Measurements from ENCODE around the gene RIMS4.

The RIMS4 gene

DNA sequence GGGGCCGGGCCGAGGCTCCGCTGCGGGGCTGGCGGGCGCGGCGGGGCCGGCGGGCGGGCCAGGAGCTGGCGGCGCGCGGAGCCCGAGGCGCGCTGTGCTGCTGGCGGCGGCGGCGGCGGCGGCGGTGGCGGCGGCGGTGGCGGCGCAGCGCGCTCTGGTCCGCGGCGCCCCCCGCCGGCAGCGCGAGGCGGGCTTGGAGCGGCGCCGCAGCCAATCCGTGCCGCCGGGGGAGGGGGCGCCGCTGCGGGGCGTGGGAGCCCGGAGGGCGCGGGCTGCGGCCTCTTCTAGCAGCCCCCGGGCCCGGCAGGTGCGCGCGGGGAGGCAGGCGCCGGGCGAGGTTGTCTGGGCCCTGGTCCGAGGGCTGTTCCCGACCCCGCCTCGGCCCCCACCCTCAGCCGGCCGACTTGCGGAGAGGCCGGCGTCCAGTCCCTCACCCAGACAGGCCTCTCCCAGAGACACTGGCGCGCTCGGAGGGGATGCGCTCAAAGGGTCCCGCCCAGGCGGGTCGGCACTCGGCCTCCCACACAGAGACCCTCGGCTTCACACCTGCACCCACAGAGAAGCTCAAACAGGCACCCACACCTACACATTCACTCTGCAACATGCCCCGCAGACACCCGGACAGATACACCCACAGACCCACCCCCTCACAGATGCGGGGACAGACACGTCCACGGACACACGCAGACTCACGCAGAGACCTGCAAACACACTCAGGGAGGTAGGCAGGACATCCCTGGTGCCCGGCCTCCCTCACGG lies at the start of gene RIMS4:
Gene RIMS4, minus strand, starts transcription at position 156 of the 759 bp plus-strand sequence. CDS start 275 bp downstream, outside the sequence.
- ATAC-seq = peak in 1 of 2 donors; percentile 9

GRCh38 chr20:44858606-44859360 lies 48.4 kb upstream of the RIMS4 start:
- ATAC-seq = no peak

DNA sequence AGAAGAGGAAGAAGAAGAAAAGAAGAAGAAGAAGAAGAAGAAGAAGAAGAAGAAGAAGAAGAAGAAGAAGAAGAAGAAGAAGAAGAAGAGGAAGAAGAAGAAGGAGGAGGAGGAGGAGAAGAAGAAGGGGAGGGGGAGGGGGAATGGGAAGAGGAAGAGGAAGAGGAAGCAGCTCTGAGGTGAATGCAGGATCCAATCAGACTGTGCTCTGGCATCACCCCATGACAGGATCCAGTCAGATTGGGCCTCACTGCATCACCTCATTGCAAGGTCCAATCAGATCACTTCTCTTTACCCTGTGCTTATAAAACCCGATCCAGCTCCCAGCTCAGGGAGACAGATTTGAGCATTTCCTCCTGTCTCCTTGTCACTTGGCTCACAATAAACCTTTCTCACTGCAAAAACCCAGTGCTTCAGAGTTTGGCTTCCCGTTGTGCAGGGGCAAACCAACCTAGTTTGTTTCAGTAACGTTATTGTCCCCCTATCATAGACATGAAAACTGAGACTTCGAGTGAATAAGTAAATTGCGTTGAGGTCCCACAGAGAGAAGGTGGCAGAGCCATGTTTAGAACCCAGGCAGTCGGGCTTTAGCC lies 46.6 kb upstream of the RIMS4 start:
- no peak for ATAC-seq

DNA sequence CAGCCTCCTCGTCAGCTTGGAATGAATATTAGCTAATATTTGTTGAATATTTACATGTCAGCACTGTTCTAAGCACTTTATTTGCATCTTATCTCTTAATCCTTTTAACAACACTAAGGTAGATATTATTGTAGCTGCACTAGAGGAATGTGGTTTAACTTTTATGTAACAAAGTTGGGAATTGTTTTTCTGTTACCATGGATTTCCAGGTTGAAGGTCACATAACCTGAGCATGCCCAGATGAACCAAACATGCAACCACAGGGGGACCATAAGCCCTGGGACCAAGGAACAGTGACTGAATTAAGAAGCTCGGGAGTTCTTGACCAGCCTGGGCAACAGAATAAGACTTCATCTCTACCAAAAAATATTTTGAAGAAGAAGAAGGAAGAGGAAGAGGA lies 46.1 kb upstream of the RIMS4 start:
- no peak for ATAC-seq

DNA sequence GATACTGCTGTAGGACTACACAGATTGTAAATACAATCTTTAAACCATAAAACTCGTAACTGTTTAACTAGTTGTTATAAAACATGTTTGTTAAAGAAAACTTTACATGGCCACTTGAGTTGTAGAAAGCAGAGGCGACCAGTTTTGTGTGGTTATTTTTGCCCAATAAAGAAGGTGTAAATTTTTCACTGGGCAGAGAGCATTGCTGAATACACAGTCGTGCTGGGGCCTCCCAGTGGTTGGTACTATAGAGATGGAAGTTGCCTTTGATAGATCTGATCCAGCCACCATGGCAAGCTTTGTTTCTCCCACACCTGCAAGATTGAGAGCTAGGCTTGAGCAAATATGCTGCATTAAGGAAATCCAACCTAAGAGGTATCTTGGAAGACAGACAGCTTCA lies 41.2 kb upstream of the RIMS4 start:
- ATAC-seq = no peak

DNA sequence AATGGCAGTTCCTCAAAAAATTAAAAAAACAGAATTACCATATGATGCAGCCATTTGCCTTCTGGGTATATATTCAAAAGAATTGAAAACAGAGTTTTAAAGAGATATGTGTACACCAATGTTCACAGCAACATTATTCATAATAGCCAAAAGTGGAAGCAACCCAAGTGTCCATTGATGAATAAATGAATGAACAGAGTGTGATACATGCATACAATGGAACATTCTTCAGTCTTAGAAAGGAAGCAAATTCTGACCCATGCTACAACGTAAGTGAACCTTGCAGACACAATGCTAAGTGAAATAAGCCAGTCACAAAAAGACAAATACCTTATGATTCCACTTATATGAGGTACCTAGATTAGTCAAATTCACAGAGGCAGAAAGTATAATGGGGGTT lies 40.5 kb upstream of the RIMS4 start:
- ATAC-seq = no peak

DNA sequence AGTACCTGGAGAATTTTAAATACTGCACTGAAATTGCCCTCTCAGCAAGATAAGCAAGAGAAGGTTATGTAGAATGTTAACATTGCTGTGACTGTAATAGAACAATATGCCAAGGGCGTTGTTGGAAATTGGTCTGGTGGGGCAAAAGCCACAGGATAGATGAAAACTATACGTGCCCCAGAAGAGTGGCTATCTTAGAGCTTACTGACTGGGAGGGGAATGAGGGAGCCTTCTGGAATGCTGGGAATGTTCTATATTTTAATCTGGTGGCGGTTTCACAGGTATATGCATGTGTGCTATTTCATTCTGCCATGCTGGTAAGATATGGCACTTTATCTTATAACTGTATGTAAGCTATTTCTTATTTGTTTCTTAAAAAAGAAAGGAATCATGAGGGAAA lies 39.9 kb upstream of the RIMS4 start:
- no peak for ATAC-seq

GRCh38 chr20:44849703-44850102 lies 39.4 kb upstream of the RIMS4 start:
- no peak for ATAC-seq

DNA sequence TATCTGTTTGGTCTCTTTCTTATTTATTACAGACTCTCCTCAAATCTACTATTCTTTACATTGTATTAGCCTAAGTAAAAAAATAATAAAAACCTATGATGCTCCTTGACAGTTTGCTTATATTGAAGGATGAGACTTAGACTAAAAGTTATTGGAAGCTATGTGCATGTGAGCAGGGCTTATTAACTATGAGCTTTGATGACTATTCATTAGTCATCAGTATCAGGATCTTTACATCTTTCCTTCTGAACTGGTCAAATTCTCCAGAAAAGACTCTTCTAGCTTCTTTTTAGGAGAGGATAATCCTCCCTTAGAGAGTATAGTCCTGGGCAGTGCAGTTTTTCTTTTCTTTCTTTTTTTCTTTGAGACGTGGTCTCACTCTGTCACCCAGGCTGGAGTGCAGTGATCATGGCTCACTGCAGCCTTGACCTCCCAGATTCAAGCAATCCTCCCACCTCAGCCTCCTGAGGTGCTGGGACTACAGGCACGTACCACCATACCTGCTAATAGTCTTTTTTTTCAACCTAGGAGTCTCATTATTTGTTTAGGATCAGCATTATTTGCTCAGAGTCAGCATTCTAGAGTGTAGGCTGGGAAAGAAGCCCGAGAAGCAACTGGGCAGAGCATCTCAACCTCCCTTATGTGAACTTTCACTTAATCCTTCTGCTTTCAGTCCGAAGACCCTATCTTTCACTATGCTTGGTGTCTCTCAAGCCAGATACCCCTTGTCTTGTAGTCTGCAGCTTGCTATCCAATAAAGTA lies 38.1 kb upstream of the RIMS4 start:
- no peak for ATAC-seq

GRCh38 chr20:44843876-44844275 lies 33.5 kb upstream of the RIMS4 start:
- no peak for ATAC-seq

DNA sequence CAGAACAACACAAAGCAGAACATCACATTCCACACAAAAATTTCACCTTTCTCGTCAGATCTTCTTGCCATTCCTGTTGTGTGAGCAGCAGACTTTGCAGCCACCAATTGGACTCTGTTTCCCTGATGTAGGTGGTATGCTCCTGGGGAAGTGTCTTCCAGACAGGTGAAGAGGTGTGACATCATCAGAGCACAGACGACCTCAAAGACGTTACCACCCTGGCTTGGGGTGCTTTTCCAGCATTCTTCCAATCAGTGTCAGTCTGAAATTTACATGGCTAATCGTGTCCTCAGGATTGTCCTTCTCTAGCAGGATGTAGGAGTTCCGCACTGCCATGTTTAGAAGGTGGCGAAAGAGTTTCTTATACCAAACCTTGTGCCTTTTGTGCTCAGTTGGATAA lies 31.6 kb upstream of the RIMS4 start:
- no peak for ATAC-seq

DNA sequence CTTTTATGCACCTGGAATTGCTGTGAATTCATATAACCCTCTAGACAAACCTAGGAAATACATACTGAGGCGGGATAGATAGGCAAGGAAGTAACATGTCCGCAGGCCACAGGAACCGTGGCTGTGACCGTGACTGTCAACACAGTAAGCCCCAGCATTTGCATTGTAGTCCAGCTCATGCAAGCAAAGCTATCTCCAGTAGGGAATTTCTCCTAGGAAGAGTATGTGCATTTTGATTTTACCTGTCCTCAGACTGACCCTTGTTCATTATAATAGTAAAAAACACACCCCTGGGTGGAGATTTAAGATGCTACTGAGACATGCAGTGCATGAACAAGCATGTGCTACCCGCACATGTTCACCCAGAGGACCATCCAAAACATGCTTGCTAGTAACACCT lies 30.5 kb upstream of the RIMS4 start:
- no peak for ATAC-seq

DNA sequence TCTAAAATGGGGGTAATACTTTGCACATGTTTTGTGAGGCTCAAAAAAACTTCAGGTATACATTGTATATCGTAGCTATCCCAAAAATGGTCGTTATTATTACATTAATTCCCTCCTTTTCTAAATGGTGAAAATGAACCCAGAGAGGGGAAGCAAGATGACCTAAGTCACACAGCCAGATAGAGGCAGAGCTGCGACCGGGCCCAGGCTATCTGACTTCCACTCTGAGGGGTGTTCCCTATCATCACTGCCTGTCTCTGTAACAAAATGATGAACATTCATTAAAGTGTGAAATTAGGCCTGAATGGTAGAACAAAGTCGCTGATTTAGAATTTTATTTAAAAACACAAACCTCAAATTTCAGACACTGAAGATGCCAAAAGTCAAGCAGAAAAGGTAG lies 29.1 kb upstream of the RIMS4 start:
- ATAC-seq = no peak

- no peak for ATAC-seq
These were observed 28.2 kb upstream of the RIMS4 start for GRCh38 chr20:44838521-44838920.

GRCh38 chr20:44837946-44838345 lies 27.6 kb upstream of the RIMS4 start:
- no peak for ATAC-seq

DNA sequence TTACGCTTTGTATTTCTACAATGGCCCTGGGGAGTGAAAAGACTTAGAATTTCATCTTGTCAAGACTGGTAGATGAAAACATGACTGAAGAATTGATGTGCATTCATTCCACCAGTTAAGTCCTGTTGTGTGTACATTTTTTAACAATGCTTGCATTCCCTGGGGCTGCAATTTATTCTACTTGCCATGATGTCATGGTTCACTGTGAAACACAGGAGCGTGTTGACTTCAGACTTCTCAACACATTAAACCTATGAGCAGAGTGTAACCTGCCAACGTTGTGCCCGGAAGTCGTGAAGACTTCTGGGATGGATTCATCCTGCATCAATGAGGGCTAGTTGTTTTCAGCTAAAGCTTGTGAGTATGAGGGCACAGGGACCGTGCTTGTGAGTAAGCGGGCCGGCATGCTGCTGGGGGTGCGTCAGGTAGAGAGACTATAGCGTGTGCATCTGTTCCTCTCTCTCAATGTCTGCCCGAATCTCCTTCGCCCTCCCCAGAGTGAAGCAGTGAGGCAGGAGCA lies 26.3 kb upstream of the RIMS4 start:
- no peak for ATAC-seq

DNA sequence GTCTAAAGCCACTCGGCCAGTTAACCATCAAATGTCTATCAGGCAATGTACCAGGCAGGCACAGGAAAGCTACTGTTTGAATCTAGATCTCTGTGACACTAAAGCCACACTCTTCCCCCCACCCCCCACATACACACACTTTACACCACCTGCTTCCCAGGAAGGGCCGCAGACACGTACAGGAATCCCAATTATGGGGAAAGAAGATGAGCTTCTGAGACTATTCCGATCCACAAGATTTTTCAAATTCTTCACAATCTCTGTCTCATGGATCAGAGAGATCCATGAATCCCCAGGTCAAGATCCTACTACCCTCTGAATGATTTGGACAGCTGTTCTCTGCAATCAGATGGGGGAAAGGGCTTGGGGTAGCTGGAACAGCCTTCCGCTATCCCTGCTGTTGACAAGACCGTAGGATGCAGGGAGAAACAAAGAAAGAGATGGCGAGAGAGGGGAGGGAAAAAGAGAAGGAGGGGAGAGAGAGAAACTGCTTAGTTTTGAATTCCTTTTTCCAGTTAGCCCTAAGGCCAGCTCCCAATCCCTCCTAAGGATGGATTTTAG lies 25.4 kb upstream of the RIMS4 start:
- ATAC-seq = no peak

DNA sequence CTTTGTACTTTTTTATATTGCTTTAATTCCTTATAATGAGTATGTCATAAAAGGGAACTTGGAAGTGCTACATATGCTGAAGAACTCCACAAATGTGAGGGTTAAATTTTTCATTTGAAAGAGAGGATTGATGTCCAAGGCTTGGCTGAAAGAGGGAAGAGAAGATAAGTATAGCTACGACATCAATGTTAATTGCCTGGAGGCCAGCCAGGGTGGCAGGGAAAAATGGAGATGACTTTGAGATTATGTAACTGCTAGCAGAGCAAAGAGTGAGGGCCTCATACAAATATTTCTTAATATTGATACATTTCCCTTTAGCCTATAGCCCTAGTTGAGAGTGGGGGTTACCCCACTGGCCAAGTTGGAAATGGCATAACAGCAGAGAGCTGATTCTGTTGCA lies 24.8 kb upstream of the RIMS4 start:
- no peak for ATAC-seq

- ATAC-seq = no peak
These were observed 24.3 kb upstream of the RIMS4 start for GRCh38 chr20:44834693-44835092.

- no peak for ATAC-seq
These were observed 23.1 kb upstream of the RIMS4 start for GRCh38 chr20:44833437-44833836.

GRCh38 chr20:44832724-44833123 lies 22.4 kb upstream of the RIMS4 start:
- no peak for ATAC-seq

GRCh38 chr20:44830995-44831394 lies 20.6 kb upstream of the RIMS4 start:
- no peak for ATAC-seq

DNA sequence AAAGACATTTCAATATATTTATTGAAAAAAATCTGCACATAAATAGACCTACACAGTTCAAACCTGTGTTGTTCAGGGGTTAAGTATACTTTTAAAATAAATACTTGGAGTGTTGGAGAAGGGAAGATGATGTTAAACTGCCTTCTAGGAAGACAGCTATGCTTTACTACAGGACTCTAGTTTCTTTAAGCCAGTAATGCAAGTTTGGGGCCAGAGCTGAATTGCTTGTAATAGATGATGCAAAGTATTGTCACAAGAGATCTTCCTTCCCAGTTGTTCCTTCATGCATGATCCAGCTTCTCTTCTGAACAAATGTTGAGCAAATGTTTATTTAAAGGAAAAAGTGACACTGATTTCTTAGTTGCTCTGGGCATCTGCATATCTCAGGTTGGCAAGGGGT lies 20.2 kb upstream of the RIMS4 start:
- ATAC-seq = no peak

Data from activated CD4-positive, CD25-positive, alpha-beta regulatory T cell treated with anti-CD3 and anti-CD28 coated beads, Interleukin-2, amount 50 U/mL, for 24 hours (primary cell).